Neural progenitor cell (in vitro differentiated cells): Measurements from ENCODE around the gene LDLRAD4.

ENCODE experiments used
- CTCF ChIP-seq: fragments of 200-600 bp; sonication (generic); IDR thresholded peaks from 2 replicates; pipeline ENCODE4 v1.5.1; 2017; ENCODE audit warnings: antibody characterized with exemption, mild to moderate bottlenecking
- EZH2phosphoT487 ChIP-seq: fragments of 200-600 bp; sonication (generic); IDR thresholded peaks from 2 replicates; pipeline ENCODE4 v1.6.1; 2017; ENCODE audit warnings: antibody characterized with exemption

DNA sequence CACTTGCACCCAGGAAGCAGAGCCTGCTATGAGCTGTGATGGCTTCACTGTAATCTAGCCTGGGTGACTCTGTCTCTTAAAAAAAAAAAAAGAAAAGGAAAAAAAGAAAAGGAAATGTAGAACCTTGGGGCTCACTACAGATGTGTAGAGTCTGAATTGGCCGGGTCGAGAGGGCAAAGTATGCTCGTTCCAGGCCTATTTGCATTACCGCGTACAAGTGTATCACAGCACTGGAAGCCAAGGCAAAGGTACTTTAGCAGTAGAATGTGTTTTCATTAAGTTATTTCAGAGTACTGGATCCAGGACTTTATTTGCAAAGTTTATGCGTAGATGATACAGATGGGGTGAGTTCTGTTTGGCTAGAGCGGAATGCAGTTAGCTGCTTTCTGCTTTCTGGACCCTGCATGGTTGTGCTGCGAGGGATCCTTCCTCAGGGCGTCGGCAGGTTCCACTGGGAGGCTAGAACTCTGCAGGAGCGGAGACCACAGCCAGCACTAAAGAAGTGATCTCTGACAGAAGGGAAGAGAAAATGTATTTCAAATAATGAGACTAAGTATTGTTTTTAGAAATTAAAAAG lies 51.8 kb downstream of the LDLRAD4 start:
- TF ChIP-seq CTCF (no peak), EZH2phosphoT487 (no peak)
